Measurements from ENCODE around the gene GFOD2.
"Not testable (repeated sequence)": the region's sequence is repeated elsewhere in the genome, so short reads cannot be mapped to it uniquely, and the experiment has no call there.

The GFOD2 gene, protein sequence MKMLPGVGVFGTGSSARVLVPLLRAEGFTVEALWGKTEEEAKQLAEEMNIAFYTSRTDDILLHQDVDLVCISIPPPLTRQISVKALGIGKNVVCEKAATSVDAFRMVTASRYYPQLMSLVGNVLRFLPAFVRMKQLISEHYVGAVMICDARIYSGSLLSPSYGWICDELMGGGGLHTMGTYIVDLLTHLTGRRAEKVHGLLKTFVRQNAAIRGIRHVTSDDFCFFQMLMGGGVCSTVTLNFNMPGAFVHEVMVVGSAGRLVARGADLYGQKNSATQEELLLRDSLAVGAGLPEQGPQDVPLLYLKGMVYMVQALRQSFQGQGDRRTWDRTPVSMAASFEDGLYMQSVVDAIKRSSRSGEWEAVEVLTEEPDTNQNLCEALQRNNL

GRCh38 chr16:67719048-67719777 is at the start of gene GFOD2:
Gene GFOD2 (minus strand): TSS chr16:67719316. CDS start chr16:67685715, 33,601 bp downstream.
- peak; percentile 99 for DNase-seq (ENCODE audit: low read depth in 1 of 2, low spot score in 1 of 2)

DNA sequence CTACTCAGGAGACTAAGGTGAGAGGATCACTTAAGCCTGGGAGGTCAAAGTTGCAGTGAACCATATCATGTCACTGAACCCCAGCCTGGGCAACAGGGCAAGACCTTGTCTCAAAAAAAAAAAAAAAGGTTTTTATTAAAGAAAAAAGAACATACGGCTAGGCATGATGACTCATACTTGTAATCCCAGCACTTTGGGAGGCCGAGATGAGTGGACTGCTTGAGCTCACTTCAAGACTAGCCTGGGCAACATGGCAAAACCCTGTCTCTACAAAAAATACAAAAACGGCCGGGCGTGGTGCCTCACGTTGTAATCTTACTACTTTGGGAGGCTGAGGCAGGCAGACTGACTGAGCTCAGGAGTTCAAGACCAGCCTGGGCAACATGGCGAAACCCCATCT is 48.8 kb upstream of the GFOD2 start:
- DNase-seq (ENCODE audit: low read depth in 1 of 2, low spot score in 1 of 2), result no peak

- DNase-seq (ENCODE audit: low read depth in 1 of 2, low spot score in 1 of 2), result no peak
Measured at GRCh38 chr16:67766291-67766690, 47.2 kb upstream of the GFOD2 start.

DNA sequence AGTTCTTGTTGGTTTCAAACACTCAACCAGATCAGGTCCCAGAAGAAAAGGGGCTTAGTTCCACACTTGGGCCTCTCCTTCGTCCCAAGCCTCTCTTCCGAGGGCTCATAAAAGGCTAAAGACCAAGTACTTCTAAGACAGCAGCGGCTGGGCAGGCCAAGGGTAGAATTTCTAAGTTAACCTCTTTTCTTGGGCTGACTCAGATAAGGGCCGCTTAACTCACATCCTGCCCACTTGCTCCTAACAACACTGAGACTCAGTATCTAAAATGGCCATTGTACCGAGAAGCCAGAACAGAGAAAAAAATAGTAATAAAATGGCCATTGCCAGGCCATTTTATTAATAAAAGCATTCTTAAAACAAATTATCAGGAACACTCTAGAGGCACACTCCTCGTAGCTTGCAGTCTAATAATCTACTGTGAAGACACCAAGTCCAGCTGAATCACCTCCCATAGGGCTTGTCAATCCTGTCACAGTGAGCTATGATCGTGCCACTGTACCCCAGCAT is 45.1 kb upstream of the GFOD2 start:
- no peak for DNase-seq (ENCODE audit: low read depth in 1 of 2, low spot score in 1 of 2)

DNA sequence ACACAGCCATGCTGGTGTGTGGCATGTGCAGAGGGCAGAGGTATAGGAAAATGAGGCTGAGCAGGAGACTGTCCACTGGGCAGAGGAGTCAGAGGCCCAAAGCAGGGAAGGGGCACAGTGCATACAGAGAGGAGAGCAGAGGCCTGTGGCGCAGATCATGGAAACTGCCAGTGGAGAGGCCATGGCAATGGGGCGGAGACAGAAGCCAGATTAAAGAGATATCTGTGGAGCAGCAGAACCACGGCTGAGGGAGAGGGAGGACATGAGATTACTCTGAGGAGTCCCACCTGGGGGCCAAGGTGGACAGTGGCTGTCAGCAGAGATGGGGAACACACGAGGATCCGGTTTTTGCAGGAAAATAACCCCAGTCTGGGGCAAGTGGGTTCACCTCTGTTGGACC is 44.0 kb upstream of the GFOD2 start:
- DNase-seq (ENCODE audit: low read depth in 1 of 2, low spot score in 1 of 2), result no peak

DNA sequence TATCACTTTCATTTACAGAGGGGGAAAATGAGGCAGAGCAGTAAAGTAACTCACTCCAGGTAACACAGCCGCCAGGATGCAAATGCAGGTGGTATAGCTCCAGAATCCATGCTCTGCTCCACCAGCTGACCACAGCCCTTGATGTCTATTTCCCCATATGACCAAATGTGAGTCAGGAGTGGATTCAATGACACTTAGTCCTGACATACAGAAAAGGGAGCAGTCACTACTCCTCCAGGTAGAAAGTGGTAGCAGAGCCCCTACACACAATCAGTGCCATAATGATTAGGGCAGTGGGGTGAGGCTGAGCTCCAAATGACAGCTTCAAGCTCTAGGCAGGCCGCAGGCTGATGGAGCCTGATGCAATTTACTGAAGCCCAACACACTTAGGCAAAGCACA is 43.3 kb upstream of the GFOD2 start:
- DNase-seq (ENCODE audit: low read depth in 1 of 2, low spot score in 1 of 2), result no peak

GRCh38 chr16:67761924-67762323 is 42.8 kb upstream of the GFOD2 start:
- DNase-seq (ENCODE audit: low read depth in 1 of 2, low spot score in 1 of 2), result no peak

- no peak for DNase-seq (ENCODE audit: low read depth in 1 of 2, low spot score in 1 of 2)
Measured at GRCh38 chr16:67760956-67761230, 41.8 kb upstream of the GFOD2 start.

- DNase-seq (ENCODE audit: low read depth in 1 of 2, low spot score in 1 of 2), result no peak
Measured at GRCh38 chr16:67760206-67760955, 41.3 kb upstream of the GFOD2 start.

DNA sequence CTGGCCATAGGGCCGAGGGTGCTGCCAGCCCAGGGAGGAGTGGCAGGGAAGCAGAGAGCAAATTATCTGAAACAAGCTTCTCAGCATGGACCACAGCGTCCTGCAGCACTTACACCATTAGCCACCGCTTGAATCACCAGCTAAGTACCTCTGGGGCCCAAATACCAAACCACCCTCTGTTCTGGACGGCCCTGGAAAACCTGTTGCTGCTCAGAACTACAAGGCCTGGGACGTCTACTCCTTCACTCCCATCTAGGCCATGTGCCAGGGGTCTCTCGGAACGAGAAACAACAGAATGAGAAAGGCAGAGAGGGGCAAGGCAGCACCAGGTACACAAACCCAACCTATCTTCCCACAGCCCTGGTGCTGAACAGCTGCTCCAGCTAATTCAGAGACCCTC is 39.9 kb upstream of the GFOD2 start:
- no peak for DNase-seq (ENCODE audit: low read depth in 1 of 2, low spot score in 1 of 2)

DNA sequence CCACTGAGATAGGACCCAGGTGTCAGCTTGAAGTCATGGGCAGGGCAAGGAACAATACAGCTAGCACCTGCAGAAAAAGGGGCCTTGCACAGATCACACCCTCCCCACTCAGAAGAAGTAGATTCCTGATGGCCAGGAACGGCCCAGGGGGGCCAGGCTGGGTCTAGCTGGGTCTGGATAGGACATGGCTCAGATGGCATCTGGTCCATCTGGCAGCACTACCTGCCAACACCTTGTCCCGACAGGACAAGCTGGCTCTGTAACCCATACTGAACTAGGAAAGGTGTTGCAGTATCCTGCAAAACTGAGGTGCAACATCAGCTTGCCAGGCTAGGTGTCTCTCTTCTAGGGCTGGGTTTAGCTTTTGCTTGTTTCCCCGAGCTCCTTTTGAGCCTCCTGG is 38.9 kb upstream of the GFOD2 start:
- DNase-seq (ENCODE audit: low read depth in 1 of 2, low spot score in 1 of 2), result no peak

GRCh38 chr16:67752641-67753040 is 33.5 kb upstream of the GFOD2 start:
- DNase-seq (ENCODE audit: low read depth in 1 of 2, low spot score in 1 of 2), result no peak

GRCh38 chr16:67751331-67751730 is 32.2 kb upstream of the GFOD2 start:
- DNase-seq (ENCODE audit: low read depth in 1 of 2, low spot score in 1 of 2), result not testable (repeated sequence)

DNA sequence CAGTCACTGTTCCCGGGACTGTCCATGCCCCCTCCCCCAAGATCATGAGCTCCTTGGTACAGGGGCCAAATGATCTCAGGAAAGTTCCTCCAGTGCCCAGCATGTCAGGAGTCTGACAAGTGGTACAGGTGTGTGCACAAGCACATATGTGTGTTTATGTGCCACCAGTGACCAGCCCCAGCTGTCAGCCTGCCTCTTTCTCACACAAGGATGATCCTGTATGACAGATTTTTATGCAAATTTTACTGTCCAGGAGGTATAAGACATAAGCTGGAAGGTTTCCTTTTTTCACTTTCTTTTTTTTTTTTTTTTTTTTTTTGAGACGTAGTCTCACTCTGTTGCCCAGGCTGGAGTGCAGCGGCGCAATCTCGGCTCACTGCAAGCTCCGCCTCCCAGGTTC is 31.4 kb upstream of the GFOD2 start:
- no peak for DNase-seq (ENCODE audit: low read depth in 1 of 2, low spot score in 1 of 2)

GRCh38 chr16:67749436-67750078 is 30.4 kb upstream of the GFOD2 start:
- no peak for DNase-seq (ENCODE audit: low read depth in 1 of 2, low spot score in 1 of 2)

GRCh38 chr16:67748834-67749233 is 29.7 kb upstream of the GFOD2 start:
- no peak for DNase-seq (ENCODE audit: low read depth in 1 of 2, low spot score in 1 of 2)

GRCh38 chr16:67746846-67747245 is 27.7 kb upstream of the GFOD2 start:
- DNase-seq (ENCODE audit: low read depth in 1 of 2, low spot score in 1 of 2), result no peak

- DNase-seq (ENCODE audit: low read depth in 1 of 2, low spot score in 1 of 2), result no peak
Measured at GRCh38 chr16:67741118-67741517, 22.0 kb upstream of the GFOD2 start.

- no peak for DNase-seq (ENCODE audit: low read depth in 1 of 2, low spot score in 1 of 2)
Measured at GRCh38 chr16:67740391-67740790, 21.3 kb upstream of the GFOD2 start.

- DNase-seq (ENCODE audit: low read depth in 1 of 2, low spot score in 1 of 2), result no peak
Measured at GRCh38 chr16:67736858-67737257, 17.7 kb upstream of the GFOD2 start.

DNA sequence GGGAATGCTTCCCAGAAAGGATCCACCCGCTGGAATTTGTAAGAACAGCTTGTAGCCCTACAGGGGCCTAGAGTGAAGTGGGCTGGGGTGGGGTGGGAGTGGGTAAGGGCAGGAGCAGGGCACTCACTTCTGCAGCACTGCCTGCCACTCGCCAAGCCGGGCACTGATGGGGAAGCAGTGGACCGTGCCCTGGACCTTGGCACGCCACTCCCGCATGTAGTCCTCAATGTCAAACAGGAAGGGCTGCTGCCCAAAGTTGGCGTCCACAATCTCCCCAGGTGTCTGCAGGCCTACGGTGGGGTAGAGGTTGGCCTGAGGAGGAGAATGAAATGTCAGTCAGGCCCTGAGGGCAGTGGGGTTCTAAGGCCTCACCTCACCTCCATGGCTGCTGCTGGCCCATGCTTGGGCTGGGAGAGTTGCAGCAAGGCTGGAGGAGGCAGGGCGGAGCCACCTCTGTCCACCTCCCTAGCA is 15.7 kb upstream of the GFOD2 start:
- DNase-seq (ENCODE audit: low read depth in 1 of 2, low spot score in 1 of 2), result no peak

All from activated CD4-positive, alpha-beta T cell treated with anti-CD3 and anti-CD28 coated beads, Interleukin-2, amount 50 U/mL, for 24 hours (primary cell).